Thymus (tissue), 11 donors: ENCODE results near the gene ZFPM1. TPM values are rescaled to one million over a fixed set of nuclear protein-coding genes. Genes with fewer than 3 reads are reported as not detected.

Experiments
- DNase-seq, 9 donors: peaks; one replicate each; pipeline ENCODE4 v3.0.0-alpha.2; 2013; ENCODE audit warnings: low spot score in 9 of 9, low read depth in 6 of 9, missing footprints in 1 of 9
- H3K27ac ChIP-seq, 2 donors: one replicate each; pipeline ENCODE4 v1.5.1; 2013; ENCODE audit warnings: control low read depth in 1 of 2, low read depth in 1 of 2, low read length in 1 of 2, mild to moderate bottlenecking in 1 of 2, moderate library complexity in 1 of 2
- H3K27me3 ChIP-seq, 2 donors: one replicate each; pipeline ENCODE4 v1.5.1; 2013; ENCODE audit warnings: low read length in 1 of 2; ENCODE audit not compliant: control insufficient read depth in 2 of 2, insufficient read depth in 1 of 2
- H3K36me3 ChIP-seq, 2 donors: one replicate each; pipeline ENCODE4 v1.5.1; 2013; ENCODE audit warnings: low read length in 1 of 2, mild to moderate bottlenecking in 1 of 2, moderate library complexity in 1 of 2; ENCODE audit not compliant: control insufficient read depth in 2 of 2, insufficient read depth in 2 of 2
- H3K4me1 ChIP-seq, 2 donors: one replicate each; pipeline ENCODE4 v1.5.1; 2013; ENCODE audit warnings: low read length in 2 of 2; ENCODE audit not compliant: control insufficient read depth in 2 of 2, insufficient read depth in 2 of 2
- H3K4me3 ChIP-seq, 2 donors: one replicate each; pipeline ENCODE4 v1.5.1; 2013; ENCODE audit warnings: low read length in 2 of 2, control low read depth in 1 of 2, mild to moderate bottlenecking in 1 of 2
- H3K9me3 ChIP-seq, 2 donors: one replicate each; pipeline ENCODE4 v1.5.1; 2013; ENCODE audit warnings: low read length in 1 of 2, mild to moderate bottlenecking in 1 of 2; ENCODE audit not compliant: control insufficient read depth in 2 of 2, insufficient read depth in 1 of 2
- WGBS: extraction: QIAGEN DNeasy Blood & Tissue Kit; methylation state at CpG from one replicate; pipeline ENCODE4 v1.1.7; 2013; 5-methylcytosine and 5-hydroxymethylcytosine counted together
- polyA plus RNA-seq: library from polyadenylated mRNA; stranded (reverse); fragments of 200-250 nt; gene quantifications from one replicate; pipeline ENCODE4 v1.2.3, GENCODE V29; 2013
- total RNA-seq: library from RNA; stranded (reverse); fragments of 120-200 nt; gene quantifications from one replicate; pipeline ENCODE4 v1.2.4, GENCODE V29; 2013
- donor health status: healthy.

ZFPM1 gene
- total and polyA plus RNA-seq, 2 donors, result 1.6 to 4.2 TPM

DNA sequence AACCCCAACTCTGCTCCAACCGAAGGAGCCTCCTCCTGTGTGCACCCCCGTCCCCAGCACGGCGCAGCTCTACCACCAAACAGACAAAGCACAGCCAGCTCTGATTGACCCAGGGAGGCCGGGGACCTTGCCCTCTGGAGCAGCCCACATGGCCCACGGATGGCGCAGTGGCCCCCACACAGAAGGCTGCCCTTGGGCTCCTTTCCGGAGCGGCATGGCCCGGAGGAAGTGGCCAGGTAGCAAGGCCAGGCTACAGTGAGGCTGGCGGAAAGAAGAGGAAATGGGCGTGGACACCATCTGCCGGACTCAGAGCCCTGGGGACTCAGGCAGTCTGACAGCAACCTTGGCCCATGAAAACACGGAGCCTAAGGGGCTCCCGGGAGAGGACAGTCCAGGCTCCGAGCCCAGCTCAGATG lies 97.2 kb downstream of the ZFPM1 start:
- peak overlapping the region in 1 of 2 donors; percentile 32 for H3K4me3 ChIP-seq
- H3K27me3 ChIP-seq, result peaks cover 0 to 41% of the 10 kb centered on the region in 2 donors
- DNase-seq, result peak in 1 of 9 donors; percentile 55
- WGBS, result 7% methylated on average over 16 of the region's 16 CpGs
- H3K4me1 ChIP-seq, result peaks cover 15 to 41% of the 10 kb centered on the region in 2 donors
- H3K27ac ChIP-seq, result peak overlapping the region in 1 of 2 donors; percentile 56
- no peaks in the 10 kb centered on the region for H3K36me3 ChIP-seq
- H3K9me3 ChIP-seq, result peaks cover 0 to 4% of the 10 kb centered on the region in 2 donors

DNA sequence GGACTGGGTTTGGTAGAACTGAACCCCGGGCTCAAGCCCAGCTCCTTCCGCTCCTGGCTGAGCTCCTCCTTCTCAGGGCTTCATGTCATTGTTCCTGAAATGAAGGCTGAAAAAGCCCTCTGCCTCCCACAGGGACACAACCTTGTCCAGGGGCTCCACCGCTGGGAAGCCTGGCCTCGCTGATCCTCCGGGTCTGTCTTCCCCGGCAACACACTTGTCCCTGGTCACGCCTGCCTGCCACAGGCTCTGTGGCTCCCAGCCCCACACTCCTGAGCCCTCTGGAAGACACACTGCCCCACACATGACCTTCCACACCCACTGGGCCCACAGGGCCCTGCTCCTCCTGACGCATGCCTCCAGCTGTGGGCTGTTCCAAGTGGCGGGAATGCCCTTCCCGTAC lies 99.1 kb downstream of the ZFPM1 start:
- no peak overlapping the region for H3K4me3 ChIP-seq
- H3K27ac ChIP-seq, result peak overlapping the region in 1 of 2 donors; percentile 27
- peaks cover 0 to 28% of the 10 kb centered on the region in 2 donors for H3K27me3 ChIP-seq
- H3K9me3 ChIP-seq, result peaks cover 0 to 11% of the 10 kb centered on the region in 2 donors
- no peak for DNase-seq
- peaks cover 15 to 41% of the 10 kb centered on the region in 2 donors for H3K4me1 ChIP-seq
- 95% methylated on average over 10 of the region's 10 CpGs for WGBS
- H3K36me3 ChIP-seq, result no peaks in the 10 kb centered on the region

DNA sequence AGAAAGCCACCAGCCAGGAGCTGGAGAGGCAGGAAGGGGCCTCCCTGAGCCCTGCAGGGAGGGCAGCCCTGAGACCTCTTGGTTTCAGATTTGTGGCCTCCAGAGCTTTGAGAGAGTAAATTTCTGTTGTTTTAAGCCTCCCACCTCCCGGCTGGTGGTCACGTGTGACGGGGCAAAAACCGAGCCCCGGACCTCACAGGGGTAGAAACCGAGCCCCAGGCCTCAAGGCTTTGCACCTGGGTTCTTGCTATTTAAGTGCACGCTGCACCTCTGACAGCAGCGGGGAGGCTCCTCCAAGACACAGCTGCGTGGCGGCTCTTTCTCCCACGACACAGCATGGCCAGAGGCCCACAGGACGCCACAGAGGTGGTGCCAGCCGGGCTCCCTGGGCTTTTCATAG lies 99.7 kb downstream of the ZFPM1 start:
- Histone ChIP-seq H3K4me3 (no peak overlapping the region), H3K9me3 (peaks cover 0 to 11% of the 10 kb centered on the region in 2 donors), H3K27ac (peak overlapping the region in 1 of 2 donors; percentile 27), H3K36me3 (no peaks in the 10 kb centered on the region), H3K27me3 (peaks cover 0 to 29% of the 10 kb centered on the region in 2 donors), H3K4me1 (peaks cover 15 to 41% of the 10 kb centered on the region in 2 donors)
- 6% methylated on average over 13 of the region's 13 CpGs for WGBS
- peak in 4 of 9 donors; percentile 28 to 69 (median 48) for DNase-seq

DNA sequence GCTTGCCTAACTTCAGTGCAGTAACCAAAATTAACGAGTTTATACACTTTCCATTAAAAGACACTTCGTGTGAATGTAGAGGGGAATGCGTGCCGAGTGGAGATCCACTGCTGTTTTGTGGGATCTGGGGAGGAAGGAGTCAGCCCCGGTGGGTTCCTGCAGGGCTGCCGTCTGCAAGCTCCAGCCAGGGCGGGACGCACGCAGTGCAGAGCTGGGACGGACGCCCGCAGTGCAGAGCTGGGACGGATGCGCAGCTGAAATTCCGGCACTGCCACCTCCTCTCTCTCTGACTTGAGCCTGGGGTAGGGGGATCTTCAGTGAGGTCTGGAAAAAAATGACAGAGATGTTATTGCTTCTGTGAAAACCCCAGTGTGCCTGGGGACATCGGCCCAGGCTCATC lies 100.7 kb downstream of the ZFPM1 start:
- Histone ChIP-seq H3K27ac (no peak overlapping the region), H3K9me3 (peaks cover 0 to 11% of the 10 kb centered on the region in 2 donors), H3K4me1 (peaks cover 15 to 41% of the 10 kb centered on the region in 2 donors), H3K4me3 (no peak overlapping the region), H3K36me3 (no peaks in the 10 kb centered on the region), H3K27me3 (peaks cover 0 to 25% of the 10 kb centered on the region in 2 donors)
- 93% methylated on average over 16 of the region's 16 CpGs for WGBS
- DNase-seq, result no peak

DNA sequence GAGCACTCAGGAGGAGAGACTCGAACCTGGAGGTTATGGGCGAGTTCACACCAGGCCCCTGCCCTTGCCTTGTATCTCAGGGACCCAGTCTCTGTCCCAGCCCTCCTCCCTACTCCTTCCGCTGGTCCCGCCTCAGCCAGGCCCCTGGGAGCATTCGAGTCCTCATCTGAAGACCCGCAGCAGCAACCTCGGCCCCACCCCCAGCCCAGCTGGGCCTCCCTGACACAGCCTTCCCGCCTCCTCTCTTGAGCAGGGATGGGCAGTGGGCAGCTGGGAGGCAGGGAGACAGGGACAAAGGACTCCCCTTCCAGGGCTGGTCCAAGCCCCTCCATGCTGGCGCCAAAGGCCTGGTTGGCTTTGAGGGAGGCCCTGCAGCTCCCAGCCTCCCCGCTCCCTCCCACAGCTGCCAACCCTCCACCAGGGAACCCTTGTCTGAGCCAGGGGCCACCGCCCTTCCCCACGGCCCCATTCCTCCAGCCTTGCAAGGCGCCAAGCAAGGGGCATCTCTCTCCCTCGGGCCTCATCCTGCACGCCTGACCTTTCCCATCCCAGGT lies 101.7 kb downstream of the ZFPM1 start:
- Histone ChIP-seq H3K4me1 (peaks cover 15 to 43% of the 10 kb centered on the region in 2 donors), H3K9me3 (peaks cover 0 to 11% of the 10 kb centered on the region in 2 donors), H3K27me3 (peaks cover 0 to 17% of the 10 kb centered on the region in 2 donors), H3K27ac (no peak overlapping the region), H3K4me3 (no peak overlapping the region), H3K36me3 (no peaks in the 10 kb centered on the region)
- WGBS, result 96% methylated on average over 15 of the region's 15 CpGs
- no peak for DNase-seq

DNA sequence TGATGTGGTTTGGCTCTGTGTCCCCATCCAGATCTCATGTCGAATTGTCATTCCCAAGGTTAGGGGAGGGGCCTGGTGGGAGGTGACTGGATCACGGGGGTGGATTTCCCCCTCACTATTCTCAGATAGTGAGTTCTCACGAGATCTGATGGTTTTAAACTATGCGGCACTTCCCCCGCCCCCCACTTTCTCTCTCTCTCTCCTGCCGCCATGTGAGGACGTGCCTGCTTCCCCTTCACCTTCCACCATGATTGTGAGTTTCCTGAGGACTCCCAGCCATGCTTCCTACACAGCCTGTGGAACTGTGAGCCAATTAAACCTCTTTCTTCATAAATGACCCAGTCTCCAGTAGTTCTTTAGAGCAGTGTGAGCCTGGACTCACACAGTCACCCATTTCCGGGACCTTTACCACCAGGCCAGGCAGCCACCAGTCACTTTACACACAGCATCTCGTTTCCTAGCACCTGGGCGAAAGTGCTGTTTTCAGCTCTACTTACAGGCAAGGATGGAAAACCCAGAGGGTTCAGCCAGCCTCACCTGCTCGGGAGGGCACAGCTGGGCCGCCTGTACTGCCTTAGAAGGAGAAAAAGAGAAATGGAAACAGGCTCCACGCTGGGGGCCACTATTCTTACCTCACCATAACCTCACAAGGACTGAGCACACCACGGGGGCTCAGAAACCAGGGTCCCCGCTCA lies 103.4 kb downstream of the ZFPM1 start:
- Histone ChIP-seq H3K4me1 (peaks cover 10 to 36% of the 10 kb centered on the region in 2 donors), H3K9me3 (peaks cover 0 to 11% of the 10 kb centered on the region in 2 donors), H3K27ac (no peak overlapping the region), H3K36me3 (no peaks in the 10 kb centered on the region), H3K4me3 (no peak overlapping the region), H3K27me3 (peaks cover 0 to 15% of the 10 kb centered on the region in 2 donors)
- no peak for DNase-seq
- 77% methylated on average over 15 of the region's 15 CpGs for WGBS

DNA sequence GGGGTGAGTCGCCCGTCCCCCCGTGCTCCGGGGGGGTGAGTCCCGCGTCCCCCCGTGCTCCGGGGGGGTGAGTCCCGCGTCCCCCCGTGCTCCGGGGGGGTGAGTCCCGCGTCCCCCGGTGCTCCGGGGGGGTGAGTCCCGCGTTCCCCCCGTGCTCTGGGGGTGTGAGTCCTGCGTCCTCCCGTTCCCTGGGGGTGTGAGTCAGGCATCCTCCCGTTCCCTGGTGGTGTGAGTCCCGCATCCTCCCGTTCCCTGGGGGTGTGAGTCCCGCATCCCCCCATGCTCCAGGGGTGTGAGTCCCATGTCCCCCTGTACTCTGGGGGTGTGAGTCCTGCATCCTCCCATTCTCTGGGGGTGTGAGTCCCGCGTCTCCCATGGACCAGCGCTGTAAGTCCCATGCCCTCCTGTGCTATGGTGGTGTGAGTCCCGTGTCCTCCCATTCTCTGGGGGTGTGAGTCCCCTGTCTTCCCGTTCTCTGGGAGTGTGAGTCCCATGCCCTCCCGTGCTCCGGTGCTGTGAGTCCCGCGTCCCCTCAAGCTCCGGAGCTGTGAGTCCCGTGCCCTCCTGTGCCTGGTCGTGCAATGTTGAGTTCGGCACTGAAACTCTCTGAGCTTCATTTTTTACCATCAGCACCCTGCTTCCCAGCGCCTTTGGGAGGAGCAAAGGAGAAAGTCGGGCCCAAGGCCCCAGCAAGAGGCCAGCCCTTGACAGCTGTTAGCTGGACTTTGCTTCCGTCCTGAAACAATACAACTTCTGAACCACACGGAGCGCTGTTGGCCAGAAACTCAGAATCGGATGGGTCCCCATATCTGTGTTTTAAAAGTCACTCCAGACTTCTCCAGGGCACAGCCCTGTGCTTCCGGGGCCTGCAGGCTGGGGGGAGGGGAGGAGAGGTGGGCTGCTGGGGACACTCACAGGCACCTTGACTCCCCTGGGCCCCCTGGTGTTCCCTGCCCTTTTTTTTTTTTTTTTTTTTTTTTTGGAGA lies 105.7 kb downstream of the ZFPM1 start:
- peak in 1 of 9 donors; percentile 36 for DNase-seq
- H3K27ac ChIP-seq, result no peak overlapping the region
- peaks cover 0 to 15% of the 10 kb centered on the region in 2 donors for H3K27me3 ChIP-seq
- H3K9me3 ChIP-seq, result peaks cover 0 to 11% of the 10 kb centered on the region in 2 donors
- 71% methylated on average over 45 of the region's 45 CpGs for WGBS
- no peaks in the 10 kb centered on the region for H3K36me3 ChIP-seq
- H3K4me3 ChIP-seq, result no peak overlapping the region
- H3K4me1 ChIP-seq, result peaks cover 0 to 16% of the 10 kb centered on the region in 2 donors

- 74% methylated on average over 22 of the region's 22 CpGs for WGBS
- Histone ChIP-seq H3K4me3 (no peak overlapping the region), H3K4me1 (peaks cover 0 to 3% of the 10 kb centered on the region in 2 donors), H3K36me3 (no peaks in the 10 kb centered on the region), H3K27me3 (peaks cover 0 to 15% of the 10 kb centered on the region in 2 donors), H3K27ac (no peak overlapping the region), H3K9me3 (peaks cover 0 to 9% of the 10 kb centered on the region in 2 donors)
- DNase-seq, result peak in 1 of 9 donors; percentile 43
These were observed 107.8 kb downstream of the ZFPM1 start for GRCh38 chr16:88560714-88561484.
